ENCODE results near the gene POU5F1. TPM values are rescaled to one million over a fixed set of nuclear protein-coding genes. Genes with fewer than 3 reads are reported as not detected.

The POU5F1 gene
- total RNA-seq, 2 experiments from 2014 or later = 0.44 to 0.86 TPM

- no TSS peak for BruUV-seq (replicated peaks)
- Histone ChIP-seq H3K9me2 (ENCODE audit: insufficient read depth, low read length) (no peaks in the 10 kb centered on the region), H3K27ac (ENCODE audit: low read depth, low read length, poor library complexity, severe bottlenecking) (no peak overlapping the region)
Measured at GRCh38 chr6:31173406-31173805, 2.9 kb upstream of the POU5F1 start.

DNA sequence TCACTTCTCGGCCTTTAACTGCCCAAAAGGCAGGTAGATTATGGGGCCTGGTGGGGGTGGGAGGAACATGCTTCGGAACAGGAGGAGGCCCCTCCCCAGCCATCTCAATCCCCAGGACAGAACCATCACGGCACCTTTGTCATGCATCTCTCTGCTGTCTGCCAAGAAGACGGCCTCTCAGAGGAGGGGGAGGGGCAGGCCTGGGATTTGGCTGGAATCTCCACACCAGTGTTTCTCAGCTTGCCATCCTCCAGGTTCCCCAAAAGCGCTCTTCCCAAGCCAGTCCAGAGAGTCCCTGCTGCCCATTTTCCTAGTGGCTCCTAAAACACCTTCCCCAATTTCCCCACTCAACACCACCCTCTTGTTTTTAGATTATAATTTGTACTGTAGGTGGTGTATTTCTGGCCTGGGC lies 2.5 kb upstream of the POU5F1 start:
- BruUV-seq (replicated peaks) = no TSS peak
- POLR2A ChIA-PET = interaction anchor here (0.6 kb wide), 1 partner anchor 193 kb away, joined by 4 read pairs; no protein-coding TSS in a partner anchor

More at GRCh38 chr6:31173406-31173805, 2.9 kb upstream of the POU5F1 start:
- intact Hi-C loops (cut with micrococcal nuclease; ENCODE audit: unreplicated experiment) = no loop called here
- Histone ChIP-seq H3K79me2 (ENCODE audit: insufficient read depth, low read depth, low read length) (no peaks in the 10 kb centered on the region), H3K36me3 (ENCODE audit: insufficient read depth, low read length) (no peaks in the 10 kb centered on the region), H4K20me1 (ENCODE audit: insufficient read depth, low read length) (no peaks in the 10 kb centered on the region), H3K4me3 (ENCODE audit: low read depth, low read length, poor library complexity, severe bottlenecking) (no peak overlapping the region), H3K4me2 (ENCODE audit: low read length) (no peak overlapping the region), H3K9me3 (ENCODE audit: low read length) (no peaks in the 10 kb centered on the region), H2AFZ (ENCODE audit: low read length) (no peak overlapping the region), H3K4me1 (ENCODE audit: insufficient read depth, low read length, poor library complexity, severe bottlenecking) (peaks cover 5% of the 10 kb centered on the region)
- CTCF ChIA-PET (ENCODE audit: unreplicated experiment) = no interaction called here
- POLR2A ChIA-PET = interaction anchor here (0.6 kb wide), 1 partner anchor 118 kb away, joined by 3 read pairs; no protein-coding TSS in a partner anchor
- TF ChIP-seq EZH2phosphoT487 (IDR thresholded peaks at IDR 0.05; ENCODE audit: borderline replicate concordance, low read depth, low read length) (no peak), CTCF (conservative IDR thresholded peaks at IDR 0.05; ENCODE audit: low read length) (no peak)
- DNase-seq (ENCODE audit: low spot score) = no peak

More for the DNA sequence above, 2.5 kb upstream of the POU5F1 start:
- Histone ChIP-seq H3K4me1 (ENCODE audit: insufficient read depth, low read length, poor library complexity, severe bottlenecking) (peaks cover under 1% of the 10 kb centered on the region), H3K4me3 (ENCODE audit: low read depth, low read length, poor library complexity, severe bottlenecking) (no peak overlapping the region), H3K9me3 (ENCODE audit: low read length) (no peaks in the 10 kb centered on the region), H3K9me2 (ENCODE audit: insufficient read depth, low read length) (no peaks in the 10 kb centered on the region), H4K20me1 (ENCODE audit: insufficient read depth, low read length) (no peaks in the 10 kb centered on the region), H3K4me2 (ENCODE audit: low read length) (no peak overlapping the region), H2AFZ (ENCODE audit: low read length) (no peak overlapping the region), H3K79me2 (ENCODE audit: insufficient read depth, low read depth, low read length) (no peaks in the 10 kb centered on the region), H3K36me3 (ENCODE audit: insufficient read depth, low read length) (no peaks in the 10 kb centered on the region), H3K27ac (ENCODE audit: low read depth, low read length, poor library complexity, severe bottlenecking) (no peak overlapping the region)
- TF ChIP-seq CTCF (conservative IDR thresholded peaks at IDR 0.05; ENCODE audit: low read length) (no peak), EZH2phosphoT487 (IDR thresholded peaks at IDR 0.05; ENCODE audit: borderline replicate concordance, low read depth, low read length) (no peak)
- no peak for DNase-seq (ENCODE audit: low spot score)
- intact Hi-C loops (cut with micrococcal nuclease; ENCODE audit: unreplicated experiment) = no loop called here
- CTCF ChIA-PET (ENCODE audit: unreplicated experiment) = no interaction called here

Data from OCI-LY7 (cell line).